Measurements from ENCODE around the gene SFXN3.

The SFXN3 gene

GRCh38 chr10:101031128-101031795 is at the start of gene SFXN3, which contains the start of gene PDZD7:
Gene SFXN3 (plus strand): TSS chr10:101031234. CDS start chr10:101034695, 3,461 bp downstream.
Gene PDZD7 (minus strand): TSS chr10:101031129. CDS start chr10:101030219, 910 bp downstream.
- peak; percentile 70 for DNase-seq

GRCh38 chr10:100982916-100983830 is 47.9 kb upstream of the SFXN3 start:
- no peak for DNase-seq

GRCh38 chr10:100983868-100984671 is 47.0 kb upstream of the SFXN3 start:
- no peak for DNase-seq

GRCh38 chr10:100984672-100985177 is 46.3 kb upstream of the SFXN3 start:
- DNase-seq, result no peak

- no peak for DNase-seq
These were observed 45.7 kb upstream of the SFXN3 start for GRCh38 chr10:100985336-100985735.

GRCh38 chr10:100986623-100986951 is 44.4 kb upstream of the SFXN3 start:
- DNase-seq, result no peak

- peak; percentile 46 for DNase-seq
These were observed 43.9 kb upstream of the SFXN3 start, which contains the start of the genes MRPL43 and TWNK for GRCh38 chr10:100986952-100987684. Gene MRPL43 (minus strand): TSS chr10:100987497. CDS start chr10:100987443, 54 bp downstream. Gene TWNK (plus strand): TSS chr10:100987543. CDS start chr10:100988211, 668 bp downstream.

- DNase-seq, result no peak
These were observed 43.4 kb upstream of the SFXN3 start for GRCh38 chr10:100987685-100988049.

GRCh38 chr10:100988166-100988565 is 42.9 kb upstream of the SFXN3 start:
- no peak for DNase-seq

GRCh38 chr10:100989088-100989487 is 41.9 kb upstream of the SFXN3 start:
- DNase-seq, result no peak

GRCh38 chr10:100993986-100994708 is 36.9 kb upstream of the SFXN3 start:
- DNase-seq, result no peak

- DNase-seq, result no peak
These were observed 35.9 kb upstream of the SFXN3 start for GRCh38 chr10:100995181-100995580.

GRCh38 chr10:100996678-100997359 is 34.2 kb upstream of the SFXN3 start:
- no peak for DNase-seq

GRCh38 chr10:100997360-100998182 is 33.5 kb upstream of the SFXN3 start:
- no peak for DNase-seq

- DNase-seq, result peak; percentile 77
These were observed 32.6 kb upstream of the SFXN3 start for GRCh38 chr10:100998183-100998990.

GRCh38 chr10:100998991-100999741 is 31.9 kb upstream of the SFXN3 start:
- no peak for DNase-seq

GRCh38 chr10:100999742-101000126 is 31.3 kb upstream of the SFXN3 start, which contains the start of gene LZTS2:
Gene LZTS2 (plus strand): TSS chr10:100999808. CDS start chr10:101002539, 2,731 bp downstream.
- DNase-seq, result no peak

All from NCI-H1105 (cell line).